ENCODE measurements around the gene SFPQ. TPM values are rescaled to one million over a fixed set of nuclear protein-coding genes. Genes with fewer than 3 reads are reported as not detected.

SFPQ gene
- total and polyA plus RNA-seq, 2 donors from 2014 or later, result 140 to 248 TPM

DNA sequence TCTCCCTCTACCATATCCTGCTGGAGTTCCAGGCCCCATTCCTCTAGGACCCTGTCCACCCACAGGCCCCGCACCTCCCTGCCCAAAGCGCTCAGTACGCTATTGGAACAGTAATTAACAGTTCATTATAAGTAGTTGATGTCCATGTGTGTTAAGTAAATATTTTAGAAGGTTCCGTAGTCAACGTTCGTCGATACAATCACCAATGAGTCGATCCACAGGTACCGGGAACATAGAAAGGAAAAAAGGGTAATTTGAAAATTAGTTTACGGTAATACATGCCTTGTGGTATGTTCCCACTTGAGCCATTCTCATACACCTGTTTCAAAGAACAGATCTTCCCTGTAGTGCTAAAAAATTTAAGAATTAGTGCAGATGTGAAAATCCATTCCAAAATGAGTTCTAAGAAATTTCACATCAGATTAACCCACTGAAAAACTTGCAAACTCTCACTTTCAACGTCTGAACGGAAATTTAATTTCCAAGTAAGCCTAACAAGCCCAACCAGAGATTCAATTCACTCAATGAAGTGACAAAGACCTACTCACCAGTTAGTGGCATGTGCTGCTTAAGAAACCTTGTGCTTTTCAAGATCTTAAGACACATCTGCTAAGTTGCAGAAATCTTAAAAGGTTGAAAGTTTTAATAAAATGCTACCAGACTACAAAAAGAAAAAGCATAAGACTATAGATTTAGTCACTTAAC, 8.3 kb downstream of the SFPQ start:
- intact Hi-C loops (cut with DNase I), result no loop called here
- TF ChIP-seq, protein P1, sequence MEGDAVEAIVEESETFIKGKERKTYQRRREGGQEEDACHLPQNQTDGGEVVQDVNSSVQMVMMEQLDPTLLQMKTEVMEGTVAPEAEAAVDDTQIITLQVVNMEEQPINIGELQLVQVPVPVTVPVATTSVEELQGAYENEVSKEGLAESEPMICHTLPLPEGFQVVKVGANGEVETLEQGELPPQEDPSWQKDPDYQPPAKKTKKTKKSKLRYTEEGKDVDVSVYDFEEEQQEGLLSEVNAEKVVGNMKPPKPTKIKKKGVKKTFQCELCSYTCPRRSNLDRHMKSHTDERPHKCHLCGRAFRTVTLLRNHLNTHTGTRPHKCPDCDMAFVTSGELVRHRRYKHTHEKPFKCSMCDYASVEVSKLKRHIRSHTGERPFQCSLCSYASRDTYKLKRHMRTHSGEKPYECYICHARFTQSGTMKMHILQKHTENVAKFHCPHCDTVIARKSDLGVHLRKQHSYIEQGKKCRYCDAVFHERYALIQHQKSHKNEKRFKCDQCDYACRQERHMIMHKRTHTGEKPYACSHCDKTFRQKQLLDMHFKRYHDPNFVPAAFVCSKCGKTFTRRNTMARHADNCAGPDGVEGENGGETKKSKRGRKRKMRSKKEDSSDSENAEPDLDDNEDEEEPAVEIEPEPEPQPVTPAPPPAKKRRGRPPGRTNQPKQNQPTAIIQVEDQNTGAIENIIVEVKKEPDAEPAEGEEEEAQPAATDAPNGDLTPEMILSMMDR (IDR thresholded peaks at IDR 0.05; ENCODE audit: borderline replicate concordance, extremely low read depth, insufficient read depth), result no peak
- no peak overlapping the region for H3K4me3 ChIP-seq (ENCODE audit: low read length in 3 of 3)
- no peak for FAIRE-seq
- no peak overlapping the region for H3K27ac ChIP-seq (ENCODE audit: low read depth in 2 of 2, low read length in 2 of 2)
- DNase-seq, result no peak
- no peaks in the 10 kb centered on the region for H3K27me3 ChIP-seq (ENCODE audit: control insufficient read depth, insufficient read depth, low read length)
- no peaks in the 10 kb centered on the region for H3K9me3 ChIP-seq (ENCODE audit: control insufficient read depth in 2 of 3, insufficient read depth in 1 of 3, low read length in 3 of 3)
- peaks cover 35 to 89% (median 59%) of the 10 kb centered on the region in 3 donors for H3K36me3 ChIP-seq (ENCODE audit: control insufficient read depth in 2 of 3, insufficient read depth in 3 of 3, low read length in 3 of 3)
- H3K4me1 ChIP-seq (ENCODE audit: control insufficient read depth in 2 of 3, insufficient read depth in 2 of 3, low read depth in 1 of 3, low read length in 3 of 3), result peaks cover 0 to 46% (median 26%) of the 10 kb centered on the region in 3 donors
- no peak overlapping the region for H3K9ac ChIP-seq (ENCODE audit: low read length in 3 of 3)

DNA sequence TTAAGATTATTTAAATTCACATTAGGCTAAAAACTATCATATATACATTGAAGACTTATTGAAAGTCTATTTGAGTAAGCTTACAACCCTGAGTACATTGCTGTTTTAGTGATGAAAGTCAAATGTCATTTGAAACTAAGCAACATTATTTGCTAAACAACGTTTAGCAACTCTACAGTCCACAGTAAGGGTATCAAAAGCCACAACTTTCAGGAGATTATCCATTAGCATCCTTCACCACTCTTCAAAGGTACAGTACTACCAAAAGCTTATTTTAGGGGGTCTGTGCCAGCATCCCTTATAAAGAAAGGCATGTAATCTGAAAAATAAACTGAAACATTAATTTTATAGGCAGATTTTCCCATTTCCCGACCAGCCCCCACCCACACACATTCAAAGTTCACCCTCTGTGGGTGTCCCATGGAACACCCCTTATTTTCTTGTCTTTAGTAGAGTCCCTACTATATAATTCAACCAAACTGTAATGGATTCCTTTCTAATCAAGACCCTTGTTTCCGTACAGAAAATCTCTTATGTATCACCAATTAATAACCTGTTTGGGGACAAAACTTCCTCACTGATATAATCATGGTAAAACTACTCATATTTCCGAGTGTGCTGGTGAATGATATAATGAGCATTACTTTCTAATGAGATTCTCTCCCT, 11.0 kb downstream of the SFPQ start:
- Histone ChIP-seq H3K4me3 (ENCODE audit: low read length in 3 of 3) (no peak overlapping the region), H3K4me1 (ENCODE audit: control insufficient read depth in 2 of 3, insufficient read depth in 2 of 3, low read depth in 1 of 3, low read length in 3 of 3) (peaks cover 0 to 44% (median 35%) of the 10 kb centered on the region in 3 donors), H3K9ac (ENCODE audit: low read length in 3 of 3) (no peak overlapping the region), H3K27ac (ENCODE audit: low read depth in 2 of 2, low read length in 2 of 2) (no peak overlapping the region), H3K36me3 (ENCODE audit: control insufficient read depth in 2 of 3, insufficient read depth in 3 of 3, low read length in 3 of 3) (peaks cover 30 to 77% (median 43%) of the 10 kb centered on the region in 3 donors), H3K27me3 (ENCODE audit: control insufficient read depth, insufficient read depth, low read length) (no peaks in the 10 kb centered on the region), H3K9me3 (ENCODE audit: control insufficient read depth in 2 of 3, insufficient read depth in 1 of 3, low read length in 3 of 3) (no peaks in the 10 kb centered on the region)
- DNase-seq (no peak), FAIRE-seq (no peak)
- intact Hi-C loops (cut with DNase I), result no loop called here
- TF ChIP-seq, protein P1 (IDR thresholded peaks at IDR 0.05; ENCODE audit: borderline replicate concordance, extremely low read depth, insufficient read depth), result no peak

DNA sequence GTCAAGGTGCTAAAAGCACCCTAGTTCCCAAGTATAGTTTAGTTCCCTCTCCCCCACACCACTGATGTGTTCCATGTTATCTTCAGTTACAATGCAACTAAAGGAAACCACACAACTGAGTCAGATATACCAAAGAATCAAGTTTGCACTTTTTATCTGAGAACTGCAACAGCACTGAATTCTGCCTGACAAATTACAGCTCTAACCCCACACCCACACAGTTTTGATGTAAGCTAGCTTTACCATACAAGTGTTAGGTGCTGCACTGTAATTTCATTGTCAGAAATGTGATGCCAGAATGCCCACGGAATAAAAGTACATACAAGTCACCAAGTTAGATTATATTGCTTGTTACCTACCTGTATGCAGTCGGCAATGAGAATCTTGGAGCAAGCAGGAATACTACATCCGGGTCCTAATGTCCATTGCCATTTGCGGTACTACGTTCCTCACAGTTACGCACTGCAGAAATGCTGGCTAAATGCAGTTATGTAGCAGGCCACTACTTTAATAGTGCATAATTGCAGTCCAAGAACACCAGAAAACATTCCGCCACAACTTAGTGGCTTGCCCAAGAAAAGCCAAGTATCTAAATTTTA, 12.1 kb downstream of the SFPQ start:
- no peak for FAIRE-seq
- Histone ChIP-seq H3K9me3 (ENCODE audit: control insufficient read depth in 2 of 3, insufficient read depth in 1 of 3, low read length in 3 of 3) (no peaks in the 10 kb centered on the region), H3K27ac (ENCODE audit: low read depth in 2 of 2, low read length in 2 of 2) (no peak overlapping the region), H3K9ac (ENCODE audit: low read length in 3 of 3) (no peak overlapping the region), H3K4me3 (ENCODE audit: low read length in 3 of 3) (no peak overlapping the region), H3K36me3 (ENCODE audit: control insufficient read depth in 2 of 3, insufficient read depth in 3 of 3, low read length in 3 of 3) (peaks cover 25 to 69% (median 34%) of the 10 kb centered on the region in 3 donors), H3K27me3 (ENCODE audit: control insufficient read depth, insufficient read depth, low read length) (no peaks in the 10 kb centered on the region), H3K4me1 (ENCODE audit: control insufficient read depth in 2 of 3, insufficient read depth in 2 of 3, low read depth in 1 of 3, low read length in 3 of 3) (peaks cover 0 to 35% (median 30%) of the 10 kb centered on the region in 3 donors)
- TF ChIP-seq, protein P1 (IDR thresholded peaks at IDR 0.05; ENCODE audit: borderline replicate concordance, extremely low read depth, insufficient read depth), result no peak
- intact Hi-C loops (cut with DNase I), result no loop called here
- DNase-seq, result no peak
